IMR-90 (cell line): Measurements from ENCODE around the gene JAK1. TPM values are rescaled to one million over a fixed set of nuclear protein-coding genes. Genes with fewer than 3 reads are reported as not detected.
A peak's percentile ranks its signal among the peaks of the same experiment; 100 is the strongest.

ENCODE experiments used
- ATAC-seq: fragments of 200-7000 bp; cut with Tn5 transposase; 2 replicates; pipeline ENCODE4 v1.9.1; 2020; ENCODE audit warnings: low read depth, mild to moderate bottlenecking, moderate library complexity
- BruUV-seq: library from RNA; stranded (reverse); fragments of 400-500 nt; replicated peaks from 2 replicates; lab custom pipeline; 2021; lab: Mats Ljungman, UMichigan
- CTCF ChIA-PET: fragments of 300-600 bp; formaldehyde crosslinking; extraction: SDS; loops from one replicate; lab custom pipeline; 2021; ENCODE audit warnings: antibody characterized with exemption; lab: Yijun Ruan, JAX
- POLR2A ChIA-PET: fragments of 300-600 bp; sonication (Branson Sonifier 250); formaldehyde crosslinking; loops from one replicate; lab custom pipeline; 2022; ENCODE audit warnings: antibody characterized with exemption; ENCODE audit not compliant: unreplicated experiment; lab: Charles Lee
- DNase-seq: peaks from one replicate; pipeline ENCODE4 v3.0.0; 2013
- H2AFZ ChIP-seq: replicated peaks from 2 replicates; pipeline ENCODE3; 2013; ENCODE audit warnings: low read length, mild to moderate bottlenecking; ENCODE audit not compliant: poor library complexity
- H2AK5ac ChIP-seq: 2 replicates; pipeline ENCODE4 v1.6.1; 2013; ENCODE audit warnings: low read depth, low read length, inconsistent platforms
- H2AK9ac ChIP-seq: replicated peaks from 2 replicates; pipeline ENCODE3; 2013; ENCODE audit warnings: mild to moderate bottlenecking, low read depth, low read length, moderate library complexity; ENCODE audit not compliant: poor library complexity
- H2BK120ac ChIP-seq: 2 replicates; pipeline ENCODE4 v1.6.1; 2013; ENCODE audit warnings: low read depth, low read length, inconsistent platforms
- H2BK15ac ChIP-seq: 3 replicates; pipeline ENCODE4 v1.6.1; 2013; ENCODE audit warnings: low read depth, low read length, inconsistent platforms
- H2BK20ac ChIP-seq: 2 replicates; pipeline ENCODE4 v1.6.1; 2013; ENCODE audit warnings: low read depth, mild to moderate bottlenecking, inconsistent platforms, low read length, moderate library complexity
- H2BK5ac ChIP-seq: 2 replicates; pipeline ENCODE4 v1.6.1; 2013; ENCODE audit warnings: mild to moderate bottlenecking, low read depth, low read length, inconsistent platforms; ENCODE audit not compliant: poor library complexity, severe bottlenecking
- H3K14ac ChIP-seq: replicated peaks from 2 replicates; pipeline ENCODE4 v1.6.1; 2013; ENCODE audit warnings: low read depth, low read length, inconsistent platforms
- H3K18ac ChIP-seq: 2 replicates; pipeline ENCODE4 v1.6.1; 2013; ENCODE audit warnings: low read depth, low read length, control low read depth
- H3K23ac ChIP-seq: 2 replicates; pipeline ENCODE4 v1.6.1; 2013; ENCODE audit warnings: low read depth, low read length, inconsistent platforms
- H3K27ac ChIP-seq: 2 replicates; pipeline ENCODE4 v1.5.1; 2013; ENCODE audit warnings: mild to moderate bottlenecking, control low read depth, low read length; ENCODE audit not compliant: insufficient read depth
- H3K27me3 ChIP-seq: 2 replicates; pipeline ENCODE4 v1.6.1; 2013; ENCODE audit warnings: low read length; ENCODE audit not compliant: control insufficient read depth, insufficient read depth
- H3K36me3 ChIP-seq: 2 replicates; pipeline ENCODE4 v1.6.1; 2013; ENCODE audit warnings: low read length, mixed read lengths; ENCODE audit not compliant: control insufficient read depth, insufficient read depth
- H3K4ac ChIP-seq: 2 replicates; pipeline ENCODE4 v1.6.1; 2013; ENCODE audit warnings: low read depth, low read length, inconsistent platforms
- H3K4me1 ChIP-seq: 2 replicates; pipeline ENCODE4 v1.6.1; 2013; ENCODE audit warnings: low read length, mixed read lengths; ENCODE audit not compliant: control insufficient read depth, insufficient read depth
- H3K4me2 ChIP-seq: 2 replicates; pipeline ENCODE4 v1.6.1; 2013; ENCODE audit warnings: low read depth, mild to moderate bottlenecking, control low read depth, low read length, moderate library complexity
- H3K4me3 ChIP-seq: 2 replicates; pipeline ENCODE4 v1.5.1; 2013; ENCODE audit warnings: low read depth, mild to moderate bottlenecking, control low read depth, low read length, moderate library complexity; ENCODE audit not compliant: insufficient read depth
- H3K56ac ChIP-seq: 2 replicates; pipeline ENCODE4 v1.6.1; 2013; ENCODE audit warnings: low read length, inconsistent platforms; ENCODE audit not compliant: insufficient read depth; ENCODE audit errors: extremely low read depth
- H3K79me1 ChIP-seq, 2 experiments: 2 replicates each; pipeline ENCODE4 v1.6.1; 2013; ENCODE audit warnings: low read length in 2 of 2, inconsistent platforms in 1 of 2, low read depth in 1 of 2
- H3K9ac ChIP-seq: 2 replicates; pipeline ENCODE4 v1.6.1; 2013; ENCODE audit warnings: low read depth, low read length, control low read depth
- H3K9me1 ChIP-seq: 2 replicates; pipeline ENCODE4 v1.6.1; 2013; ENCODE audit warnings: low read length, inconsistent platforms; ENCODE audit not compliant: insufficient read depth
- H3K9me3 ChIP-seq: 2 replicates; pipeline ENCODE4 v1.6.1; 2013; ENCODE audit warnings: low read length; ENCODE audit not compliant: control insufficient read depth, insufficient read depth
- H4K20me1 ChIP-seq: 2 replicates; pipeline ENCODE4 v1.6.1; 2013; ENCODE audit warnings: low read length, inconsistent platforms; ENCODE audit not compliant: insufficient read depth
- H4K5ac ChIP-seq: 2 replicates; pipeline ENCODE4 v1.6.1; 2013; ENCODE audit warnings: mild to moderate bottlenecking, low read depth, low read length, control low read depth
- H4K8ac ChIP-seq, 2 experiments: 2 replicates each; pipeline ENCODE4 v1.6.1; 2013; ENCODE audit warnings: low read depth in 2 of 2, low read length in 2 of 2, control low read depth in 1 of 2, inconsistent platforms in 1 of 2
- H4K91ac ChIP-seq: 2 replicates; pipeline ENCODE4 v1.6.1; 2013; ENCODE audit warnings: low read depth, low read length, inconsistent platforms; ENCODE audit not compliant: insufficient read depth
- CTCF ChIP-seq: conservative IDR thresholded peaks from 2 replicates; pipeline ENCODE4 v1.5.1; 2012; ENCODE audit warnings: mild to moderate bottlenecking, low read depth, low read length, improper control_type of control experiment
- NFE2L2 ChIP-seq: fragments of 150-350 bp; IDR thresholded peaks from 2 replicates; pipeline ENCODE4 v1.6.1; 2016; ENCODE audit warnings: low read depth, mild to moderate bottlenecking, low read length
- WGBS, 2 experiments: methylation state at CpG; one replicate each; pipeline versions ENCODE4 v1.1.5 to v1.1.7; 2013; ENCODE audit warnings: missing lambda C conversion rate in 2 of 2; ENCODE audit not compliant: insufficient read length in 1 of 2; ENCODE audit errors: extremely low coverage in 2 of 2; 5-methylcytosine and 5-hydroxymethylcytosine counted together
- dilution Hi-C: fragments of 300-500 bp; cut with HindIII; formaldehyde crosslinking; loops from one replicate; pipeline ENCODE4 v1.14.3; 2018; ENCODE audit warnings: low sequenced_read_pairs; ENCODE audit not compliant: unreplicated experiment
- in situ Hi-C: fragments of 300-500 bp; cut with MboI; formaldehyde crosslinking; loops from 3 replicates; pipeline ENCODE4 v1.14.3; 2019; ENCODE audit warnings: low sequenced_read_pairs, inconsistent platforms, mixed read lengths
- intact Hi-C: fragments of 100-400 bp; cut with micrococcal nuclease; formaldehyde crosslinking; loops from 2 replicates; pipeline ENCODE4 v1.10.0; 2022
- polyA plus RNA-seq, 3 experiments: library from polyadenylated mRNA; depleted of rRNA; stranded (reverse); fragments of >200 nt; gene quantifications; 2 replicates each; pipeline ENCODE4 v1.2.3, GENCODE V29; 2012; ENCODE audit warnings: low replicate concordance in 1 of 3
- total RNA-seq: library from RNA; depleted of rRNA; stranded (reverse); fragments of >200 nt; gene quantifications from 2 replicates; pipeline ENCODE4 v1.2.3, GENCODE V29; 2012

Gene JAK1
- total and polyA plus RNA-seq, 2 of the 4 experiments (the other 2 are of a cell fraction): 76.9 to 103 TPM

- no peak overlapping the region for H2BK15ac ChIP-seq
- no peak overlapping the region for H2BK120ac ChIP-seq
- ATAC-seq (no peak), DNase-seq (no peak)
- H2AK5ac ChIP-seq: 0 out of 2 replicates have a peak overlapping the region, but pooled peaks have one; percentile 33
- peaks cover 2% of the 10 kb centered on the region; the same call in 1 of the 2 replicates for H3K36me3 ChIP-seq
- H2BK5ac ChIP-seq: no peak overlapping the region
- H3K14ac ChIP-seq: no peak overlapping the region
- WGBS, 2 experiments: no CpG with 5 or more reads among the region's 3 CpGs
- no peak overlapping the region for H3K4me2 ChIP-seq
- no peak overlapping the region for H3K4me3 ChIP-seq
- no peak overlapping the region for H3K27ac ChIP-seq
- H3K18ac ChIP-seq: no peak overlapping the region
- no peak overlapping the region for H2AFZ ChIP-seq
- no peak overlapping the region for H2AK9ac ChIP-seq
- CTCF ChIA-PET: no interaction called here
- H3K79me1 ChIP-seq: peaks cover 47 to 76% of the 10 kb centered on the region in 2 experiments
- no peak overlapping the region for H4K91ac ChIP-seq
- H3K23ac ChIP-seq: no peak overlapping the region
- H4K20me1 ChIP-seq: peaks cover 74% of the 10 kb centered on the region
- POLR2A ChIA-PET: no interaction called here
- in situ Hi-C loops: no loop called here
- no peak overlapping the region for H2BK20ac ChIP-seq
- H4K5ac ChIP-seq: no peak overlapping the region
- no peak overlapping the region for H4K8ac ChIP-seq
- H3K4ac ChIP-seq: no peak overlapping the region
- no TSS peak for BruUV-seq
- dilution Hi-C loops: no loop called here
- peaks cover 8% of the 10 kb centered on the region for H3K4me1 ChIP-seq
- no peak overlapping the region for H3K56ac ChIP-seq
- intact Hi-C loops: no loop called here
- peaks cover 24% of the 10 kb centered on the region for H3K9me1 ChIP-seq
- H3K9me3 ChIP-seq: no peaks in the 10 kb centered on the region
- H3K27me3 ChIP-seq: no peaks in the 10 kb centered on the region
- H3K9ac ChIP-seq: no peak overlapping the region
- TF ChIP-seq CTCF: no peak
- TF ChIP-seq NFE2L2: no peak
These were observed 9.5 kb downstream of the JAK1 start for GRCh38 chr1:64956733-64957441.
